ENCODE results near the gene ARSD.
"Not testable (repeated sequence)": the region's sequence is repeated elsewhere in the genome, so short reads cannot be mapped to it uniquely, and the experiment has no call there.

Gene ARSD

DNA sequence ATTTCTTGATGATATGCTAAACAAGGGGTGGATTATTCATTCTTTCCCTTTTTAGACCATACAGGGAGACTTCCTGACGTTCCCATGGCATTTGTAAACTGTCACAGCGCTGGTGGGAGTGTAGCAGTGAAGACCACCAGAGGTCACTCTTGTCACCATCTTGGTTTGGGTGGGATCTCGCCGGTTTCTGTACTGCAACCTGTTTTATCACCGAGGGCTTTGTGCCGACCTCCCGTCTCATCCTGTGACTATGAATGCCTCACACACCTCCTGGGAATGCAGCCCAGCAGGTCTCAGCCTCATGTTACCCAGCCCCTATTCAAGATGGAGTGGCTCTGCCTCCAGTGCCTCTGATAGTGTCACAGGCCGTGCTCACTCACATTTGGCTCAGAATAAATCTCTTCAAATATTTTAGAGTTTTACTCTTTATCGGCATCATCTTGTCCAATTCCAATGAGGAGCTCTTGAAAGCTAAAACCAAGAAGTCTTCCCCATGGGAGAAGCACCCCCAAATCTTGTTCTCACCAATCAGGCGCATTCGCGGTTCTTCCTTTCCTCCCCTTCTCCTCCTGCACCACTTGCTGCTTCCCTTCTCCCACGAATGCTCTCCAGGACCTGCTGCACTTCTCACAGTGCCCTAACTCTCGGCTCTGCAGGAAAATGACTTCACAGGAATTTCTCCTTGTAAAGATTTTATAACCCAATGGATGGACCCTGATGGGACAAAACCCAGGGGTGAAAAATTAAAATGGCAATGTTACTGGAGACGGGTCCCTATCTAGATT, 39.2 kb downstream of the ARSD start:
- DNase-seq: not testable (repeated sequence)

DNA sequence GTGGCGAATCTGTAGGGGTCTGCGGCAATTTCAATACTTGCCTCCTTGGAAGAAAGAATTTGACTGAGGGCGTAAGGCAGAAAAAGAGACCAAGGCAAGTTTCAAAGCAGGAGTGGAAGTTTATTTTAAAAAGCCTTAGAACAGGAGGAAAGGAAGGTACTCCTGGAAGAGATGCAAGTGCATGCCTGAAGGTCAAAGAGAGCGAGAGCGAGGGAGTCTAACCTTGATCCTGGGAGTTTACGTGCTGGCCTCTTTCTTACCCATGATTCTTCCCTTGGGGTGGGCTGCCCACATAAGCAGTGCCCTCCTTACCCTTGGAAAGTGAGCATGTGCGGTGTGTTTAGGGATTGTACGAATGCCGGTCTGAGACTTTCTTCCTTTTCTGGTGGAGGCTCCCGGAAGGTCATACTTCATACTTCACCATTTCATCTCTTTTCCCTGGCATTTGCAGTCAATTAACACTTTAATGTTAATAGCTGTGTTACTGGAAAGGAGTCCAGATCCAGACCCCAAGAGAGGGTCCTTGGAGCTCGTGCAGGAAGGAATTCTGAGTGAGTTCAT, 40.0 kb downstream of the ARSD start:
- no peak for DNase-seq

DNA sequence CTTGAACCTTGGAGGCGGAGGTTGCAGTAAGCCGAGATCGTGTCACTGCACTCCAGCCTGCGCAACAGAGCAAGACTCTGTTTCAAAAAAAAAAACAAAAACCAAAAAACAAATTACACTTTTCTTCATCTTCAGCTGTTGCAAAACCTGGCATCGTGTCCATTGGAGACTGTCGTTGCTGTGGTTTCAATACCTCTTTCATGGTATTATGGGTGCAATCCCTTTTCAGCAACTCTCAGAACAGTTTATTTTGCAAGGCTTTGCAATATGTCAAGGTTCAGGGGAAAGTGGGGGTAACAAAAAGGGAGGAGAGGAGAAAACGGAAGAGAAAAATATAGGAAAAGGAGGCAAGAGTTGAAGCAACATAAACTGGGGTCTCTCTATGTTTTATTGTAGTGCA, 40.8 kb downstream of the ARSD start:
- no peak for DNase-seq

DNA sequence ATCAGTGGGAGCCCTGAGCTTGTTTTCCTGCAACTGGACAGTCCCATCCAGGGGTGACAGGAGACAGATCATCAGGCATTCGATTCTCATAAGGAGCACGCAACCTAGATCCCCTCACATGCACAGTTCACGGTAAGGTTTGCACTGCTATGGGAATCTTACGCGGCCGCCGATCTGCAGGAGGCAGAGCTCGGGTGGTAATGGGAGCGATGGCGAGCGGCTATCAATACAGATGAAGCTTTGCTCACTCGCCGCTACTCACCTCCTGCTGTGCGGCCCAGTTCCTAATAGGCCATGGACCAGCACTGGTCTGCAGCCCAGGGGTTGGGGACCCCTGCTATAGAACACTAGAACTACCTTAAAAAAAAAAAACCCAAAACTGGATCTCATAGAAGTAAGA, 45.4 kb downstream of the ARSD start:
- DNase-seq: no peak

DNA sequence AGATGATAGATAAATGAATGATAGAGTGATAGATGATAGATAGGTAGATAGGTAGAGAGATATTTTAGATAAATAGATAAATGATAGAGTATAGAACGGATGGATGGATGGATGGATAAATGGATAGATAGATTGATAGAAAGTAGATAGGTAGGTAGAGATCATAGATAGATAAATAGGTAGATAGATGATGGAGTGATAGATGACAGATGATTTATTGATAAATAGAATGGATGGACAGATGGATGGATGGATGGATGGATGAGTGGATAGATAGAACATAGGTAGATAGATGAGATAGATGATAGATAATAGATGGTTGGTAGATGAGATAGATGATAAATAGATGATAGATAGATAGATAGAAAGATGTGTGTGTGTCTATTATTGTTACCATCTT, 49.5 kb downstream of the ARSD start:
- DNase-seq: no peak

DNA sequence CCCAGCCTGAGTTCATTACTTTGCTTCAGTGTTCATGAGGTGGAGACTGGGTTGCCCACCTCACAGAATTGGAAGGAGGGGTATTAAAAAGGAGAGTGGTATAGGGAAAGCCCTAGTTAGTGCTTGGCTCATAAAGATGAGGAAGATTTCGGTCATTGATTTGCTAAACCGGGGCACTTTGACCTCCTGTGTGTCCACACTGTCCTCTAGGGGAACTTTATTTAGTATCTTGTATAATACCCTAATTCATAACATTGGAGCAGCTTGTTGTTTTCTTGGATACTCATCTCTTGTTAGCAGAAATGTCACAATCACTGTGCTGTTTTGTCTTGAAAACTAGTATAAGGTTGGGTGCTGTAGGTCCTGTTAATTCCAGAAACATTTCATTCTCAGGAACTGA, 50.6 kb downstream of the ARSD start:
- no peak for DNase-seq

DNA sequence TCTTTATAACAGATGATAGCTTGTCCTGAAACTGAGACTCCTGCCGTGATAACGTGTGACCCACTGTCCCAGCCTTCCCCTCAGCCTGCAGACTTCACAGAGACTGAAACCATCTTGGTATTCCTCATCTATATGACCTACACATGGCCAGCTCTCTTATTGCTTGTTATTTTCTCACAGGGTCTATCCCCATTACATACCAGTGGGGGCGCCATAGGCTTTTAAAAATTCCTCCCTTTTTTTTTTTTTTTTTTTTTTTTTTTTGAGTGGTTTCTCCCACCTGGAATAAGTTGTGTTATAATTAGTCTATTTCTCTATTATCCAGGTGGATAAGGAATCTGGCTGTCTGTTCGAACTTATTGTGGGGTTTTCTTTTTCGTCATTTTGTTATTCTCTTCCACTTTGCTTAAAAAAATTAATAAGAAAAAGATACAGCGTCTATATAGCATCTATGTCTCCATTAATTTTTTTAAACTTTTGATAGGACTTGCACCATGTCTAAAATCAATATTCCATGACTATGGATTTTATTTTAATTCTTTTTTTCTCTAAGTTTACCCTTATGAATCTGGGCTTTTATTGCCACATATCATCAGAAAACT, 53.2 kb downstream of the ARSD start:
- no peak for DNase-seq

DNA sequence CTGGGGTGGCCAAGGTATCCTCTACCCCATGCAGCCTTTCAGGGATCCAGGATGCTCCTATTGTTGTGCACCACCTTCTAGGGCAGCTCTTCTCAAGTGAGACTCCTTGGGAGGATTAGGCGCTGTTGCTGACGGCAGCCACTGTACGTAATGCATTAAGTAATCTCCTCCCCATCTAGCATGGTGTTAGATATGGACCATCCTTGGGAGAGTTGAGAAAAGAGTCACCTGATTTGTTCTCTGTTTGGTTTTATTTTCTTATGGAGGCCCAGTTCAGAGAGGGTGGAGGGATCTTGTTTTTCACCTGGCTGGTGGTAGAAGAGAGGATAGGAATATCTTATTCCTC, 54.0 kb downstream of the ARSD start:
- DNase-seq: no peak

DNA sequence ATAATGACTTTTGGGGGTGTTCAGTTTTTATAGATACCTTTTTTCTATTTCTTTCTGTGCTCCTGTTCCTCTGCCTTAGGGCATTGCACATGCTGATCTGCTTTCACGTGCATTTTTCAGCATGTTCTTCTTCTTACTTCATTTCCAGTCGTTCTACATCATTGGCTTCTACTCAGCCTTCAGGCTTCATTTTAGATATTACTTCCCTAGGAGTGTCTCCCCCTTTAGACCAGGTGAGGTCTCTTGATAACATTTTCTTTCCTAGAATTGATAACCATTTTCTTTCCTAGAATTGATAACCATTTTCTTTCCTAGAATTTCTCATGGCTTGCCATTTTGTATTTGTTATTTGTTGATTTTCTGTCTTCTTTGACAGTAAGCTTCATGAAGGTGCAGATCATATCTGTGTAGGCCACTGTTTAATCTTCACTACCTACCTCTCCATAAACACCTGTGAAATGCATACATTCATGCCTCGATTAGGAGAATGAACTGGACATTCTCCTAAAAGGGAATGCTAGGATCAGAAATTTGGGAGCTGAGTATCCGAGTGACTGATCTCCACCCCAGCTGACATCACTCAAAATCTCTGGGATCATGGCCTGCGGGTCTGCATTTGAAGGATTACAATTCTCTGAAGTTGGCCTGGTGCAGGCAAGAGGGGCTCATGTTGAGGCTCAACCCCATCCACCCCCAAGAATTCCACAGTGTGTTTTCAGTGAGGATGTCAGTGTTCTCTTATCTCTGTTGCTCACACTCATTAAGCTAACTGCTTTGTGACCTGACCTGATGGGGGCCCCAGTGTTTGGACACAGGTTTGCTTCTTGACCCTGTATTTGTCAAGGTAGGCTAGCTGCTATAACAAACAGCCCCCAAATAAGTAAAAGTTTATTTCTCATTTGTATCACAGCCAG, 54.7 kb downstream of the ARSD start:
- no peak for DNase-seq

DNA sequence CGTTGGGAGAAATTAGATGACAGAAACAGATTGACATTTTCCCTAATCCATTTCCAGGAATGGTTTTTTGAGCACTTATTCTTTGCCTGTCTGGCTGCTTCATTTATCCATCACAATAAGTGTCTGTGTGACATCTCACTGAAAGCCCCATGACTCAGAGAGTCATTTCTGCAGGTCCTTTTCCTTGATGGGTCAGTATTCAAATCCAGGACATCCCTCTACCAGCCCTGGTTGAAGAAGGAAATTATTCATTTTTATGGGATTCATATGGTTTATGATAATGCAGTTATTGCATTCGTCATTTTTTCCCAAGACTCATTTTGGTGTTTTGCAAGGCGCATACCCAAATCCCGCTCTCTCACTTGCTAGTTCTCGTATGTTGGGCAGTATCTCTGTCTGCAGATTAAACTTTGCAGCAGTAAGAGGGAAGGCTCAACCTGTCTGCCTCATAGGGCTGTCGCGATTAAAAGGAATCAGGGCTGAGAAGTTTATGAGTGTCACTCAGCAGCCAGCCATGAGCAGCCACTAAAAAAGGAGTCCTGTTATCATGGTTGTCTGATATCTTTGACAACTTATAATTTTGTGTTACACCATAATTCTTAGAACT, 56.4 kb downstream of the ARSD start:
- DNase-seq: no peak

DNA sequence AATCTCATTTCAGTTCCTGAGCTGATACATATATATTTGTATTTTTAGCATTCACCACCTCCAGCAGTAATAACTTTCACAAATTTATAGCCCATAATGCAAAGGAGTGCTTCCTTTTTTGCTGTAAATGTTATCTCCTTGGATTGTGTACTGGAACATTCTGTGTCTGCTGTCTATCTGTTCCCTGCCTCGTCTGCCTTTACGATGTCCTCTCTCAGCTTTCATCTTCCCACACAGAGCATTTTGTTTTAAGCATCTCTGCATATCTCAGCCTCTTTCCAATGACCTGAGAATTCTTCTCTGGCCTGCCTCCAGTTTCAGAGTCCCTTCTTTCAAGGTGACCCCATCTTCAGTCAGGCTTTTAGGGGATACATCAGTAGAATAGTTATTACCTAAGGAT, 57.3 kb downstream of the ARSD start:
- no peak for DNase-seq

DNA sequence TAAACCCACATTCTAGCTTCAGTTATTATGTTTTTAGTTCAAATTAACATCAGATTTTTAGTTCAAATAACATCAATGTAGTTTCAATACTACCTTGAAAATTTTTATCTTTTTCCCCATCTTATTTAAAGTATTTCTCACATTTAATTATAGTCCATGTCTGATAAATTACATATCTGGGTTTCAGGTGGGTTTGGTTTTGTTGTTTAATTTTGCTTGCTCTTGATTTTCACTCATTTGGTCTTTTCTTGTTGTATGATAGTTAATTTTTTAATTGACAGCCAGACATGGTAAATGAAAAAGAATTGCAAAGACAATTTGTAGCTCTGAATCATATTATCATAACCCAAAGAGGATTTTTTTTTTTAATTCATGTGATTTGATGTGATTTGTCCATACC, 58.5 kb downstream of the ARSD start:
- DNase-seq: no peak

DNA sequence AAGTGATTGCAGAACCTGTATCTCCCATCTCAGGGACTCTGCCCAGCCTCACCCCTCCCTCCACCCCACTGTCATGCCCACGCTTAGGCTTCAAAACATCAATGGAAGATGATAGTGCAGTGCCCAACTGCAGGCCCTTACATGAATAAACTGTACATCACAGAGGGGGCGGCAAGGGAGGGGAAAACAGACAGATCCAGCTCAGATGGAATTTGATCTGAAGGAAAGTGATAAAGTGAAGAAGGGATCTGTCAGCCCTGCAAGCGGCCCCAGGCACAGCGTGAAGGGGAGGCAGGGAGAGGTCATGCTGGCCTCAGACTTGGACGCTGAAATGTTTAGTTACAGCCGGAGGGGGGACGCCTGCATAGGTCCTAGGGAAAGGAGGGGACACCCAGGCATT, 61.9 kb downstream of the ARSD start:
- no peak for DNase-seq

DNA sequence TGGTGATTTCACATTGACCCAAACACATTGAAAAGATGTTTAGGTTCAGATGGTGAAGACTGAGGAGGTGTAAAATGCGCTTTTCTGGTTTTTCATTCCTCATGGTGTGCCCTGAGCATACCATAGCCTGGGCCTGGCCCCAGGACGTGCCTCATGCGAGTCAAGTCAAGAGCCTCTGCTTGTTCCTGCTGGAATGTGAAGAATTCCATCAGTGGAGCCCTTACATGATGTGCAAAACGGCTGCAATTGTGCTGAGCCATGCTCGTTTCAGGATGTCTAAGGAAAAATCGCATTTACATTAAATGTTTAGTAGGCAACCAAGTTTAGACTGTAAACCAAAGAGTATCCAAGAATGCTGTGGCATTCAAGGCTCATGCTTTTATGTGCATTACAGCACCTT, 65.5 kb downstream of the ARSD start:
- no peak for DNase-seq

DNA sequence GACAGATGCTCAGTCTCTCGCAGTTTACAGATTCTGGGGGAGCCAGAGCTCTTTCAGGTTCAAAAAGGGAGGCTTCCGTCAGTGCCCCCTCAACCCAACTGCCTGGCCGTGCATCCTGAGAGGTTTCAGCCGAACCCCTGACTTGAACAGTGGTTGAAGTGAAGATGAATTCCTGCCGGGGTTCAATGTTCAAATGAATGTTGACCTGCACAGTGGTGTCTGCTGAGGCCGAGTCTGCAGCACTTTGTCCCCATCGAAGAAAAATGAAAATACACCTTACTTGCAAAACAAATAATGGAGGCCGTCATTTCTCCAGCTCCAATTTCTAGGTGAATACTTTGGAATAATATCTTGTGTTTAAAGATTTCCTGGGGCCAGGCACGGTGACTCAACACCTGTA, 66.7 kb downstream of the ARSD start:
- no peak for DNase-seq

DNA sequence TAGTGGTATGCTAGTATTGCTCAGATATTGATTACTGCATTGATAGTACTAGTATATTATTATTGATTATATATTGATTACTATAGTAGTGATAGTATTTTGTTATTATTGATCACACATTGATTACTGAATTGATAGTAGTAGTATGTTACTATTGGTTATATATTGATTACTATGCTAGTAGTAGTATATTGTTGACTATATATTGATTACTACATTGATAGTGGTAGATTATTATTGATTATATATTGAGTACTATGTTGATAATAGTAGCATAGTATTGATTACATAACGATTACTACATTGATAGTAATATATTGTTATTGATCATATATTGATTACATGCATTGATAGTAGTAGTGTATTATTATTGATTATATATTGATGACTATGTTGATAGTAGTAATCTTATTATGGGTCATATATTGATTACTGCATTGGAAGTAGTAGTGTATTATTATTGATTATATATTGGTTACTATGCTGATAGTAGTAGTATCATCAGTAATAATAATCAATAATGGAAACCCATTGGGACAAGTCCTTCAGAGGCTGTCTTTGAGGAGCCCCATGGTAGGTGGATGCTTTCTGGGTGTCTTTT, 69.8 kb downstream of the ARSD start:
- DNase-seq: no peak

DNA sequence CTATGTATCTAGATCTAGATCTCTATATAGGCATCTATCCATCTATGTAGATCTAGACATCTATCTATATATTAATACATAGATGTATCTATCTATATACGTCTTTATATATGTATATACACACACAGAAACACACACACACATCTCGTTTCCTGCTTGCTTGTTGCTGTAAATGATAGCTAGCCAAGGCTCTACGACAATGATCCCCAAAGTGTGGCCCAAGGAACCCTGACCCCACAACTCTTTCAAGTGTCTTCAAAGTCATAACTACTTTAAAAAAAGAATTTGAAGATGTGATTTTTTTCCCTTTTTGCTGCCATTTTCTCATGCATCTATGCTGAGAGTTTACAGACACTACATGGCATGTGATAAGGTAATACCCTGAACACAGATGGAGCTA, 71.6 kb downstream of the ARSD start:
- DNase-seq: no peak

DNA sequence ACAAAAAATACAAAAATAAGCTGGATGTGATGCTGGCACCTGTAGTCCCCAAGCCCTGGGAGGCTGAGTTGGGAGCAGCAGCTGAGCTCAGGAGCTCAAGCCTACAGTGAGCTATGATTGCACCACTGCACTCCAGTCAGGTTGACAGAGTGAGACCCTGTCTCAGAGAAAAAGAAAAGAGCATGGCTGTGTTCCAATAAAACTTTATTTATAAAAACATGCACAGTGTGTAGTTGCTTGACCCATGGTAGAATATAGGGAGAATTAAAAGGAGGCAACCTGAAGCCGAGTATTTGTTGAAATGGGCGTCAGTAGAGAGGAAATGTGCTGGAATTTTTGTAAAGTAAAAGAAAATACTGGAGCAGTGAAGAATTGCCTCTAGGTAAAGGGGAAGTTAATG, 73.4 kb downstream of the ARSD start:
- no peak for DNase-seq

DNA sequence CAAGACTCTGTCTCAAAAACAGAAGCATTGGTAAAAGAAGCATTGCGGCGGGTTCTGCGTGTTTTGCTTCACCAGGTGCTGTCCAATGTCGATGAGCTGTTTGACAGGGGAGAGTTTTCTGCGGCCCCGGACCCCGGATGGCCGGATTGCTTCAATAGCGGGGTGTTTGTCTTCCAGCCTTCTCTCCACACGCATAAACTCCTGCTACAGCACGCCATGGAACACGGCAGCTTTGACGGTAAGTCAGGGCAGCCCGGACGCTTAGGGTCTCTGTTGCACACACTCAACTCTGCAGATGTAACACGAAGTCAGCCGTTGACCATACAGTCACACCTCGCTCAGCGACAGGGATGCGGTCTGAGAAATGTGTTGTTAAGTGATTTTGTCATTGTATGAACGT, 74.2 kb downstream of the ARSD start:
- DNase-seq: no peak

All from stimulated activated CD4-positive, alpha-beta T cell treated with anti-CD3 and anti-CD28 coated beads, Interleukin-2, amount 100 ng/mL, for 24 hours (primary cell).